H9 (cell line): ENCODE data around the gene PRKCB. TPM values are rescaled to one million over a fixed set of nuclear protein-coding genes. Genes with fewer than 3 reads are reported as not detected.

Source experiments
- DNase-seq: peaks from one replicate; pipeline ENCODE4 v3.0.0-alpha.2; 2017
- H2AFZ ChIP-seq: one replicate; pipeline ENCODE4 v1.6.1; 2013; ENCODE audit warnings: mild to moderate bottlenecking, low read length, control low read depth, moderate library complexity
- H2AK5ac ChIP-seq: 2 replicates; pipeline ENCODE4 v1.6.1; 2013; ENCODE audit warnings: low read length, control low read depth, mixed read lengths; ENCODE audit not compliant: insufficient read length
- H2BK120ac ChIP-seq: one replicate; pipeline ENCODE4 v1.6.1; 2013; ENCODE audit warnings: low read depth, mild to moderate bottlenecking, low read length, control low read depth, inconsistent platforms; ENCODE audit not compliant: poor library complexity, severe bottlenecking
- H2BK12ac ChIP-seq: 2 replicates; pipeline ENCODE4 v1.6.1; 2013; ENCODE audit warnings: low read length, control low read depth, mixed read lengths, low read depth; ENCODE audit not compliant: insufficient read length
- H2BK15ac ChIP-seq: 2 replicates; pipeline ENCODE4 v1.6.1; 2013; ENCODE audit warnings: low read depth, low read length, control low read depth
- H2BK20ac ChIP-seq: one replicate; pipeline ENCODE4 v1.6.1; 2013; ENCODE audit warnings: low read depth, mild to moderate bottlenecking, low read length, control low read depth, inconsistent platforms; ENCODE audit not compliant: poor library complexity, severe bottlenecking
- H2BK5ac ChIP-seq: 2 replicates; pipeline ENCODE4 v1.6.1; 2013; ENCODE audit warnings: low read length, control low read depth, mixed read lengths; ENCODE audit not compliant: insufficient read length
- H3K14ac ChIP-seq: 2 replicates; pipeline ENCODE4 v1.6.1; 2013; ENCODE audit warnings: low read length, control low read depth; ENCODE audit not compliant: insufficient read depth
- H3K18ac ChIP-seq: 2 replicates; pipeline ENCODE4 v1.6.1; 2013; ENCODE audit warnings: low read depth, mild to moderate bottlenecking, mixed read lengths, low read length, control low read depth; ENCODE audit not compliant: insufficient read length
- H3K23ac ChIP-seq: 2 replicates; pipeline ENCODE4 v1.6.1; 2013; ENCODE audit warnings: low read length, control low read depth, mixed read lengths, low read depth; ENCODE audit not compliant: insufficient read length
- H3K23me2 ChIP-seq: 2 replicates; pipeline ENCODE4 v1.6.1; 2013; ENCODE audit warnings: low read depth, mild to moderate bottlenecking, mixed read lengths, low read length, control low read depth; ENCODE audit not compliant: insufficient read length, poor library complexity, severe bottlenecking
- H3K27ac ChIP-seq: 2 replicates; pipeline ENCODE4 v1.5.1; 2013; ENCODE audit warnings: low read length, control low read depth, mixed read lengths, low read depth; ENCODE audit not compliant: insufficient read length
- H3K27me3 ChIP-seq: 2 replicates; pipeline ENCODE4 v1.6.1; 2013; ENCODE audit warnings: low read length, control low read depth, inconsistent platforms; ENCODE audit not compliant: insufficient read depth
- H3K4ac ChIP-seq: 2 replicates; pipeline ENCODE4 v1.6.1; 2013; ENCODE audit warnings: low read depth, mild to moderate bottlenecking, control low read depth, inconsistent platforms, low read length, moderate library complexity
- H3K4me1 ChIP-seq: 2 replicates; pipeline ENCODE4 v1.6.1; 2013; ENCODE audit warnings: low read length, control low read depth, inconsistent platforms; ENCODE audit not compliant: insufficient read depth
- H3K4me2 ChIP-seq: 2 replicates; pipeline ENCODE4 v1.6.1; 2013; ENCODE audit warnings: low read length, control low read depth, mixed read lengths; ENCODE audit not compliant: insufficient read length, insufficient read depth
- H3K56ac ChIP-seq: 2 replicates; pipeline ENCODE4 v1.6.1; 2013; ENCODE audit warnings: low read depth, mild to moderate bottlenecking, mixed read lengths, low read length, control low read depth; ENCODE audit not compliant: insufficient read length
- H3K79me1 ChIP-seq: 2 replicates; pipeline ENCODE4 v1.6.1; 2013; ENCODE audit warnings: low read depth, mild to moderate bottlenecking, moderate library complexity, low read length, control low read depth, inconsistent platforms; ENCODE audit not compliant: insufficient read depth, poor library complexity, severe bottlenecking
- H3K79me2 ChIP-seq: 2 replicates; pipeline ENCODE4 v1.6.1; 2013; ENCODE audit warnings: low read length, control low read depth, inconsistent platforms; ENCODE audit not compliant: insufficient read depth
- H3K9ac ChIP-seq: 2 replicates; pipeline ENCODE4 v1.6.1; 2013; ENCODE audit warnings: low read length, control low read depth, mixed read lengths; ENCODE audit not compliant: insufficient read length; ENCODE audit errors: extremely low read depth
- H3K9me3 ChIP-seq: one replicate; pipeline ENCODE4 v1.6.1; 2013; ENCODE audit warnings: low read depth, low read length, inconsistent platforms; ENCODE audit not compliant: control insufficient read depth
- H3T11ph ChIP-seq: one replicate; pipeline ENCODE4 v1.6.1; 2013; ENCODE audit warnings: mild to moderate bottlenecking, low read length, control low read depth, inconsistent platforms
- H4K20me1 ChIP-seq: one replicate; pipeline ENCODE4 v1.6.1; 2013; ENCODE audit not compliant: control insufficient read depth, insufficient read length, insufficient read depth
- H4K5ac ChIP-seq: 2 replicates; pipeline ENCODE4 v1.6.1; 2013; ENCODE audit warnings: low read depth, mild to moderate bottlenecking, mixed read lengths, low read length, control low read depth; ENCODE audit not compliant: insufficient read length
- H4K8ac ChIP-seq: replicated peaks from 2 replicates; pipeline ENCODE4 v1.6.1; 2013; ENCODE audit warnings: low read length, control low read depth, mixed read lengths, low read depth; ENCODE audit not compliant: insufficient read length
- H4K91ac ChIP-seq: 2 replicates; pipeline ENCODE4 v1.6.1; 2013; ENCODE audit warnings: low read depth, mild to moderate bottlenecking, moderate library complexity, mixed read lengths, low read length, control low read depth; ENCODE audit not compliant: insufficient read length
- H3K27ac Mint-ChIP-seq, 3 experiments: 2 replicates in 2 of 3; 3 replicates in 1 of 3; pipeline ENCODE4 v1.8.0; 2020 to 2021; ENCODE audit warnings: mixed read lengths in 3 of 3, mild to moderate bottlenecking in 1 of 3, moderate library complexity in 1 of 3
- H3K27me3 Mint-ChIP-seq: 2 replicates; pipeline ENCODE4 v1.8.0; 2021; ENCODE audit warnings: low read depth, mild to moderate bottlenecking, moderate library complexity, mixed read lengths
- H3K36me3 Mint-ChIP-seq, 3 experiments: 2 replicates in 2 of 3; 3 replicates in 1 of 3; pipeline ENCODE4 v1.8.0; 2020 to 2021; ENCODE audit warnings: low read depth in 3 of 3, mixed read lengths in 3 of 3; ENCODE audit not compliant: insufficient read depth in 1 of 3
- H3K4me1 Mint-ChIP-seq, 2 experiments: 2 replicates each; pipeline ENCODE4 v1.8.0; 2020; ENCODE audit warnings: mixed read lengths in 2 of 2
- H3K4me3 Mint-ChIP-seq, 2 experiments: 2 replicates in 1 of 2; 3 replicates in 1 of 2; pipeline ENCODE4 v1.8.0; 2020 to 2021; ENCODE audit warnings: mild to moderate bottlenecking in 2 of 2, mixed read lengths in 2 of 2, moderate library complexity in 1 of 2
- H3K9me3 Mint-ChIP-seq, 2 experiments: 2 replicates in 1 of 2; 3 replicates in 1 of 2; pipeline ENCODE4 v1.8.0; 2020; ENCODE audit warnings: mild to moderate bottlenecking in 2 of 2, mixed read lengths in 2 of 2, moderate library complexity in 1 of 2
- CTCF ChIP-seq: fragments of 200-600 bp; sonication (generic); conservative IDR thresholded peaks from 3 replicates; pipeline ENCODE4 v1.8.0; 2021; ENCODE audit warnings: antibody characterized with exemption, mild to moderate bottlenecking
- WGBS: extraction: QIAGEN DNeasy Blood & Tissue Kit; methylation state at CpG from one replicate; pipeline ENCODE4 v1.1.7; 2013; ENCODE audit warnings: missing lambda C conversion rate, low lambda C conversion rate, mixed read lengths; ENCODE audit not compliant: insufficient read length; ENCODE audit errors: extremely low coverage; 5-methylcytosine and 5-hydroxymethylcytosine counted together
- total RNA-seq: library from RNA; stranded (reverse); gene quantifications from 2 replicates; pipeline ENCODE4 v1.2.1, GENCODE V29; 2021

Gene PRKCB
- total RNA-seq, 1 experiment from 2014 or later, result 7.0 TPM

DNA sequence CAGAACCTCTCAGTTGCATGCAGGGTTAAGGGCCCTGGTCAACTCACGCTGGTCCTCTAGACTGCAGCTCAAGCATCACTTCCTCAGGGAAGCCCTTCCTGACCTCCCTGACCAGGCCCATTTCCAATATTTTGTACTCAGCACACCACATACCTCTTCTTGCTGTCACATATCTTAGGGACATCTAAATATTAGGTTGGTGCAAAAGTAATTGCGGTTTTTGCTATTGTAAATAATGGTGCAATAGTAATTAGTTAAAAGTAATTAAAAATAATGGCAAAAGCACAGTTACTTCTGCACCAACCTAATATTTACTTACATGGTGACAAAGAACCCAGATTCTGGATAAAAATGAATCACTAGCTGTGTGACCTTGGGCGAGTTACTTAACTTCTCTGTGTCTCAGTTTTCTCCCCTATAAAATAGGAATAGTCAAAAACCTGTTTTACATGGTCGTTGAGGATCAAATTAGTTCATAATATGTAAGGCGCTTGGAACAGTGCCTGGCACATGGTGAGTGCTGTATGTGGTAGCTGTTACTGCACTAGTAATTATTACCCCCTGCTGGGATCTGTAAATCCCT, 177.4 kb downstream of the PRKCB start:
- H3K56ac ChIP-seq, result no peak overlapping the region
- H3K27me3 Mint-ChIP-seq, result no peaks in the 10 kb centered on the region; the same call in none of the 2 replicates
- no peak overlapping the region for H2AK5ac ChIP-seq
- no peak overlapping the region for H3K23ac ChIP-seq
- H2BK12ac ChIP-seq, result no peak overlapping the region
- H3K14ac ChIP-seq, result no peak overlapping the region
- no peak overlapping the region for H2BK120ac ChIP-seq
- H2BK15ac ChIP-seq, result no peak overlapping the region
- H3K9me3 Mint-ChIP-seq, result no peaks in the 10 kb centered on the region
- no peaks in the 10 kb centered on the region for H4K20me1 ChIP-seq
- no peak overlapping the region for H4K8ac ChIP-seq
- TF ChIP-seq CTCF, result no peak
- no peak overlapping the region for H2BK20ac ChIP-seq
- H3K27ac Mint-ChIP-seq, result no peak overlapping the region; a peak in 1 of 7 replicates
- no CpG with 5 or more reads among the region's 5 CpGs for whole genome bisulfite sequencing
- H3K9me3 ChIP-seq, result no peaks in the 10 kb centered on the region
- H3K36me3 Mint-ChIP-seq, result no peaks in the 10 kb centered on the region
- H2BK5ac ChIP-seq, result no peak overlapping the region
- H3K27ac ChIP-seq, result no peak overlapping the region
- no peaks in the 10 kb centered on the region for H3K27me3 ChIP-seq
- H3K4ac ChIP-seq, result no peak overlapping the region
- no peak overlapping the region for H4K91ac ChIP-seq
- no peak overlapping the region for H3K4me3 Mint-ChIP-seq
- no peaks in the 10 kb centered on the region for H3K79me2 ChIP-seq
- H4K5ac ChIP-seq, result no peak overlapping the region
- H3K23me2 ChIP-seq, result no peaks in the 10 kb centered on the region
- H3T11ph ChIP-seq, result no peak overlapping the region
- H3K4me1 ChIP-seq, result no peaks in the 10 kb centered on the region
- no peak overlapping the region for H2AFZ ChIP-seq
- no peak for DNase-seq
- no peaks in the 10 kb centered on the region for H3K79me1 ChIP-seq
- H3K9ac ChIP-seq, result no peak overlapping the region
- no peak overlapping the region for H3K18ac ChIP-seq
- peaks cover 6 to 13% of the 10 kb centered on the region in 2 experiments for H3K4me1 Mint-ChIP-seq
- no peak overlapping the region for H3K4me2 ChIP-seq
